KOPT-K1 (cell line): ENCODE measurements around the gene ECHS1.
"Not testable (repeated sequence)": the region's sequence is repeated elsewhere in the genome, so short reads cannot be mapped to it uniquely, and the experiment has no call there.

Experiments used
- H3K27ac ChIP-seq: fragments of 200-600 bp; sonication (generic); 2 replicates; pipeline ENCODE4 v1.5.1; 2016; ENCODE audit warnings: antibody characterized with exemption, mild to moderate bottlenecking, low read depth, low read length; ENCODE audit not compliant: poor library complexity, severe bottlenecking
- H3K36me3 ChIP-seq: fragments of 200-600 bp; sonication (generic); 2 replicates; pipeline ENCODE4 v1.5.1; 2017; ENCODE audit warnings: antibody characterized with exemption, mild to moderate bottlenecking, low read length, moderate library complexity; ENCODE audit not compliant: insufficient read depth
- H3K9me3 ChIP-seq: fragments of 200-600 bp; sonication (generic); 2 replicates; pipeline ENCODE4 v1.5.1; 2017; ENCODE audit warnings: antibody characterized with exemption, low read length, mild to moderate bottlenecking; ENCODE audit not compliant: insufficient read depth, poor library complexity, severe bottlenecking

Gene ECHS1

DNA sequence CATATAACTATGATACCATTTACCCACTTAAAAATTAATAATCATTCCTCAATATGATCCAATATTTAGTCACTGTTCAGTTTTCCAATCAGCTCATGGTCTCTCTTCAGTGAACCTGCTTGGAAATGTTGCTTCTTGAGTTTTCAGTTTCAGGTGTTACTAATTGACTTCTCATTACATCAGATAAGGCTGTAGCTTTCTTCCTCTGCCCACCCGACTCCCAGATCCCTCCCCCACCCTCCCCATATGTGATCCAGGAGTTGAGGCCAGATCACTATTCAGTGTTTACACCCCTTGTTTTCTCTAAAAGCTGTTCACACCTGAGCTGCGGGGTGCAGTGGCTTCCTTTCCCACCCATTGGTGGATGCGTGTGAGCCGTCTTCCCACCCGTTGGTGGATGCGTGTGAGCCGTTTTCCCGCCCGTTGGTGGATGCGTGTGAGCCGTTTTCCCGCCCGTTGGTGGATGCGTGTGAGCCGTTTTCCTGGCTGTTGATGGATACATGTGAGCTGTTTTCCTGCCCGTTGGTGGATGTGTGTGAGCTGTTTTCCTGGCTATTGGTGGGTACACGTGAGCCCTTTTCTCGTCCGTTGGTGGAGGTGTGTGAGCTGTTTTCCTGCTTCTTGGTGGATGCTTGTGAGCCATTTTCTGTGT is 17.6 kb upstream of the ECHS1 start:
- H3K36me3 ChIP-seq = peaks cover 5% of the 10 kb centered on the region
- H3K27ac ChIP-seq = no peak overlapping the region
- no peaks in the 10 kb centered on the region for H3K9me3 ChIP-seq

DNA sequence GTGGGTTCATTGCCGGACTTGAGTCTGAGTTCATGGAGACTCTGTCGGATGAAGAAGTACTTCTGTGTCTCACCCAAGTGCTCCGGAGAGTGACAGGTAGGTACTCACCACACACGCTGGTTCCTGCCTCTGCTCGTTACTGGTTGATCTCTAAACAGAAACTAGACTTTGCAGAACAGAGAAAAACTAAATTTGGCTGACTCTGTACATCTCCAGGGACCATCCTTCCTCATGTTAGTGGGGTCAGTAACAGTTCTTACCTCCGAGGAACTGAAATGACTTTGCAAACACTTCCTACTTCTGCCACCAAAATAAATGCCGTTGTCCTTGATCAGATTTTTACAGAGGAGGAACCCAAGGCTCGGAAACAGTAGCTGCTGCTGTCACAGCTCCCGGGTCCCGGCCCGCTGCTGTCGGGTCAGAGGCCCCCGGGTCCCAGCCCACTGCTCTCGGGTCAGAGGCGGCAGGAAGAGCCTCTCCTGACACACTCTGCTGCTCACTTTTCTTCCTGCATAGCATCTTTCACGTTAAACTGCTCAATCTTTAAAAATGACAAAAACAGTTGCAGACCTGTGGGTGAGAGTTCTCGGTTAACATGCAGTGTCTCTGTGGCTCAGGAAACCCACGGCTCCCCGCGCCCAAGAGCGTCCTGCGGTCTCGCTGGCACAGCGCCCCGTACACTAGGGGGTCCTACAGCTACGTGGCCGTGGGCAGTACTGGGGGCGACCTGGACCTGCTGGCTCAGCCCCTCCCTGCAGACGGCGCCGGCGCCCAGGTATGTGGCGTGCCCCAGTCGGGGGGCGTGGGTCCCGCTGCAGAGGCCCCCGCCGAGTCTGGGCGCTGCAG is 16.0 kb upstream of the ECHS1 start:
- Histone ChIP-seq H3K27ac (no peak overlapping the region), H3K36me3 (no peaks in the 10 kb centered on the region), H3K9me3 (no peaks in the 10 kb centered on the region)

DNA sequence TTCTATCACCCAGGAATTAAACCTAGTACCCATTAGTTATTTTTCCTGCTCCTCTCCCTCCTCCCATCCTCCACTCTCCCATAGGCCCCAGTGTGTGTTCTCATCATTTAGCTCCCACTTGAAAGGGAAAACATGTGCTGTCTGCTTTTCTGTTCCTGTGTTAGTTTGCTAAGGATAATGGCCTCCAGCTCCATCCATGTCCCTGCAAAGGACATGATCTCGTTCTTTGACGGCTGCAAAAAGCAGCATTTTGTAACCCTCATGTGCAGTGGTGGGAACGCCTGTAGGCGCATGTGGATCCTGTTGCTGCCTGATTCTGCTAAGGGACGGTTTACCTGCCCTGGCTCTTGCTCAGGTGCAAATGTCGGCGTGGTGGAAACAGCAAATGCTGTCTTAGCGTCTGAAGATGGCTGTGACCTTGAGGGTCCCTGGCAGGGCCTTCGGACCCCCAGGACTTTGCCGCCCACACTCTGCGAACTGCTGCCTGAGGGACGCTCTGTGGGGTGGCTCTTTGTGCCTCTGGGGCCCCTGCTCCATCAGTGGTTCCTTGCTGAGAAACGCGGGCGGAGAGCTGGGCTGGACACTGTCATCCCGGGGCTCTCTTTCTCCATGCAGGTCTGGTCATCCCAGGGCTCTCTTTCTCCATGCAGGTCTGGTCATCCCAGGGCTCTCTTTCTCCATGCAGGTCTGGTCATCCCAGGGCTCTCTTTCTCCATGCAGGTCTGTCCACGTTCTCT is 15.2 kb upstream of the ECHS1 start:
- Histone ChIP-seq H3K36me3 (no peaks in the 10 kb centered on the region), H3K27ac (no peak overlapping the region), H3K9me3 (no peaks in the 10 kb centered on the region)

DNA sequence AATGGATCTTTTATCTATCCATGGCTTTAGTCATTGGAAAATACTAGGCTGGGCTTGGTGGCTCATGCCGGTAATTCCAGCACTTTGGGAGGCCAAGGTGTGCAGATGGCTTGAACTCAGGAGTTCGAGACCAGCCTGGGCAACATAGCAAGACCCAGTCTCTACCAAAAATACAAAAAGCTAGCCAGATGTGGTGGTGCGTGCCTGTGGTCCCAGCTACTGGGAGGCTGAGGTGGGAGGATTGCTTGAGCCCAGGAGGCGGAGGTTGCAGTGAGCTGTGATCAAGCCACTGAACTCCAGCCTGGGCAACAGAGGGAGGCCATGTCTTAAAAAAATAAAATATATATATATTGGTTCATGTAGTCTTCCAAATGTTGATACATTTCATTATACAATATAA is 13.8 kb upstream of the ECHS1 start:
- not testable (repeated sequence) for H3K36me3 ChIP-seq, H3K9me3 ChIP-seq

DNA sequence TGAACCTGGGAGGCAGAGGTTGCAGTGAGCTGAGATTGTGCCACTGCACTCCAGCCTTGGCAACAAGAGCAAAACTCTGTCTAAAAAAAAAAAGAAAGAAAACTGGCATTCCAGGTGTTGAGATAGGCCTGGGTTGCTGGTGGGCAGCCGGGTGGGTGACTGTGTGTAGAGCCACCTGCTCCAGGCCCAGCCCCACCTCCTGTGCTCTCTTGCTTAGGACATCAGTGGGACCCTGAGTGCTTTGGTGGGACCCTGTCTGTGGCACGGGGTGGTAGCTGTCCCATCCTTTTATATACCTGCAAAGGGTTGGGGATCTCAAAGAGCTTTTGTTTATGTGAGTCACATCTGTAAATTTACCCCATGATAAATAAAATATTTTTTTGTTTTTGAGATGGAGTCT is 12.1 kb upstream of the ECHS1 start:
- Histone ChIP-seq H3K36me3 (no peaks in the 10 kb centered on the region), H3K9me3 (no peaks in the 10 kb centered on the region), H3K27ac (no peak overlapping the region)

More for the DNA sequence above, 13.8 kb upstream of the ECHS1 start:
- not testable (repeated sequence) for H3K27ac ChIP-seq

DNA sequence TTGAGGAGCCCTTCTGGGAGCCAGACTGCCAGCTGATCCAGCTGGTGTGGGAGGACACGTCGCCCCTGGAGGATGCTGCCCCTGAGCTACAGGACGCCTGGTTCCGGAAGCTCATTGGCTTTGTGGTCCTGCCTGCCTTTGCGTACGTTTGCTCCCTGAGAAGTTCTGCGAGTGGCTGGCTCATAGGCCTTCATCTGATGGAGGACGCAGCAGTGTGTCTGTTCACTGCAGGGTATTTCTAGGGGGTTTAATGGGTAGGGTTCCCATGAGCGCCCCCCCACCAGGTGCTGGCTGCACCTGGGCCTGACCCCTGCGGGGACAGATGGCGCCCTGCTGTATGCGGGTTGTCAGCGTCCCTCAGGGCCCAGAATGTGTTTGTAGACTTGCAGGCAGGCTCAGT is 10.9 kb upstream of the ECHS1 start:
- H3K27ac ChIP-seq = no peak overlapping the region
- H3K36me3 ChIP-seq = no peaks in the 10 kb centered on the region
- H3K9me3 ChIP-seq = no peaks in the 10 kb centered on the region

DNA sequence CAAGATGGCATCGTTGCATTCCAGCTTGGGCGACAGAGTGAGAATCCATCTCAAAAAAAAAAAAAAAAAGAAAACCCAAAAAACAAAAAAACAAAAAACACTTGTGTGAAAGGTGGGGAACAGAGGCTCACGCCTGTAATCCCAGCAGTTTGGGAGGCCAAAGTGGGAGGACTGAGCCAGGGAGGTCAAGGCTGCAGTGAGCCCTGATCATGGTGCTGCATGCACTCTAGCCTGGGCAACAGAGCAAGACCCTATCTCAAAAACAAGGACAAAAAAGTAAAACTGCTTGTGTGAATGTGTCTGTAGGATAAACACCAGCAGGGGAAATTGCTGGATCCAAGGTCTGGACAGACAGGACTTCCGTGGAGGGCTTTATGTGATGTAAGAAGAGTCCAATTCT is 10.4 kb upstream of the ECHS1 start:
- H3K9me3 ChIP-seq = no peaks in the 10 kb centered on the region
- H3K27ac ChIP-seq = no peak overlapping the region
- no peaks in the 10 kb centered on the region for H3K36me3 ChIP-seq

DNA sequence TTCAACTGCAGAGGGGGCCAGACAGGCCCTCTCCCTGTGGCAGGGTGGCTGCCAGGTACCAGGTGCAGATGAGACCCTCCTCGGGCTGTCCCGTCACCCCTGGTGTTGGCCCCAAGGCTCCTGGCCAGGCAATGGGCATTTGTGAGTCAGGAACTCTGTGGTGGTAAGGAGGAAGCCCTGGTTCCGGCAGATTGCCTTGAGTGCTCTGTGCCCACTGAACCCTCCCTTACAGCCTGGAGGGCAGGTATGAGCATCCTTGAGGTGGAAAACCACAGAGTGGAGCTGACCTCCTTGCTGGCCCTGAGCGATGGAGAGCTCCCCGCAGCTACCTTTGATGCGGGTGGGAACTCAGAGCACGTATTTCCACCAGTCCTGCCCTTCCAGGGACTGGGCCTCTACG is 7.9 kb upstream of the ECHS1 start:
- Histone ChIP-seq H3K36me3 (no peaks in the 10 kb centered on the region), H3K27ac (no peak overlapping the region), H3K9me3 (no peaks in the 10 kb centered on the region)

DNA sequence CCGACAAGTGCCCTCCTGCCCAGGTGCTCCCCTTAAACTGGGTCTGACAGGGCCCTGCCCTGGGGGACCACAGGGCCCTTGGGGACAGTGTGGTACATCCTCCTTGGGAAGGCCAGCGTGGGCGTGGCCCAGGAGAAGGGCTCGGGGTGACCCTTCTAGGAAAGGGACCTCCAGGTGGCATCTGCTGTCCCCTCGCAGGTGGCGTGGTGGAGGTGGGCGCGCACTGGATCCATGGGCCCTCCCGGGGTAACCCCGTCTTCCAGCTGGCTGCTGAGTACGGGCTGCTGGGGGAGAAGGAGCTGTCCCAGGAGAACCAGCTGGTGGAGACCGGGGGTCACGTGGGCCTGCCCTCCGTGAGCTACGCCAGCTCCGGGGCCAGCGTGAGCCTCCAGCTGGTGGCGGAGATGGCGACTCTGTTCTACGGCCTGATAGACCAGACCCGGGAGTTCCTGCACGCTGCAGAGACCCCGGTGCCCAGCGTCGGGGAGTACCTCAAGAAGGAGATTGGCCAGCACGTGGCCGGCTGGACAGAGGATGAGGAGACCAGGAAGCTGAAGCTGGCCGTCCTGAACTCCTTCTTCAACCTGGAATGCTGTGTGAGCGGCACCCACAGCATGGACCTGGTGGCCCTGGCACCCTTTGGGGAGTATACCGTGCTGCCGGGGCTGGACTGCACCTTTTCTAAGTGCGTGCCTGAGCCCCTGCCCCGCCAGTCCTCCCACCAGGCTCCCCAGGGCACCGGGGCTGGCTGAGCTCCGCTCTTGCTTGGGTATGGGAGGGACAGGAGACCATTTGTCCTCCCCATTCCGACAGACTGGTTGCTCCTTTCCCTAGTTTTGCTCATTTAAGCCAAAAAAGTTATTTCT is 6.9 kb upstream of the ECHS1 start:
- Histone ChIP-seq H3K27ac (no peak overlapping the region), H3K9me3 (no peaks in the 10 kb centered on the region), H3K36me3 (no peaks in the 10 kb centered on the region)

DNA sequence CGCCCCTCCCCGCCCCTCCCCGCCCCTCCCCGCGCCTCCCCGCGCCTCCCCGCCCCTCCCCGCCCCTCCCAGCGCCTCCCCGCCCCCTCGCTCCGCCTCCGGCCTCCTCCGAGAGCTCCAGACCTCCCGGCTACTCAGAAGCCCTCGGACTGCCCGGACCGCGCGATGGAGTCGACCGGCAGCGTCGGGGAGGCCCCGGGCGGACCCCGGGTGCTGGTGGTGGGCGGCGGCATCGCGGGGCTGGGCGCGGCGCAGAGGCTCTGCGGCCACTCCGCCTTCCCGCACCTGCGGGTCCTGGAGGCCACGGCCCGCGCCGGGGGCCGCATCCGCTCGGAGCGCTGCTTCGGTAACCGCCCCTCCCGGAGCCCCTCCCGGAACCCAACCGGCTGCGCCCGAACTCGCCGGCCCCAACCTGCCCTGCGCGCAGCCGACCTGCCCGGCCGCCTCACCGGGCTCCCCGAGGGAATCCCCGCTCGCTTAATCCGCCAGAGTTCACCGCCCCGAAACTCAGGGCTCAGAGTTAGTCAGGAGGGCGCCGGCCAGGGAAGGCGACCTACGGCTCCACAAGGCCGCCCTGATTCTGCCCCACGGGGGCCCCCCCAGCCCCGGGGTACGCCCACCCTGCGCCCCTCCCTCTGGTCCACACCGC is 6.1 kb upstream of the ECHS1 start, which contains the start of gene PAOX:
PAOX (plus strand) TSS at position 111 of the 649 bp plus-strand sequence; CDS start at position 166, 55 bp downstream.
- no peak within 1 kb of the TSS for H3K27ac ChIP-seq
- no peaks in the 10 kb centered on the region for H3K36me3 ChIP-seq
- no peaks in the 10 kb centered on the region for H3K9me3 ChIP-seq

DNA sequence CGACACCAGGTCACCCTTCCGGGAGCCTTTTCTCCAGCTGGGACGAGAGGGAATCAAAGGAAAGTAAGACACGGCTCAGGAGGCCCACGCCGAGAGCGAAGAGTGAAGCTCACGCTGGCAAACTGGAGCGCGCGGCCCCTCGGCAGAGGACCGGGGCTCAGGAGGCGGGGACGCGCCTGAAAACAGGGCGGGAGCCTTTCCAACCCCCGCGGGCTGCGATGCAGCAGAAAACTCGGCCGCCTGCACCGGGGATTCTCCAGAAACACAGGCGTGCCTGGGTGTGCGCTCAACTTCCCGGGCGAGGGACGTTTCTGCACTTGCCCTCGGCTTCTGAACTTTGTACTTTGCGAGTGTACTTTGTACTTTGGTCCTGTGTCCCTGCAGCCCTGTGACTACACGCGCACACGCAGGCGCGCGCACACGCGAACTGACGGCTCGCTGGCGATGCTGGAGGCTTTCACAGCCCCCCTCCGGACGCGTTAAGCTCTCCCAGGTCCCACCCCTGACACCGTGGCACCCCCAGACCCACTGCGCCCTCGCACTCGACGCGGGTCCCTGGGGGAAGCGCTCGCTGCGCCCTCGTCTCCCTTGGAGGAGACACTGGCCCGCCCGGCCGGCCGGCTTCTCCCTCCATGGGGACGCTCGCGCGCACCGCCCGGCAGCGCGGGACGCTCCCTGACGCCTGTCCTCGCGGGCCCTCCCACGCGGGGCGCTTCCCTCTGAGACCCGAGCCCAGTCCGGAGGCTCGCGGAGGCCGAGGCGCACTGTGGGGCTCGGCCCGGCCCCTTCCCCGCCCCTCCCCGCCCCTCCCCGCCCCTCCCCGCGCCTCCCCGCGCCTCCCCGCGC is 5.3 kb upstream of the ECHS1 start:
- Histone ChIP-seq H3K9me3 (no peaks in the 10 kb centered on the region), H3K36me3 (no peaks in the 10 kb centered on the region), H3K27ac (no peak overlapping the region)

DNA sequence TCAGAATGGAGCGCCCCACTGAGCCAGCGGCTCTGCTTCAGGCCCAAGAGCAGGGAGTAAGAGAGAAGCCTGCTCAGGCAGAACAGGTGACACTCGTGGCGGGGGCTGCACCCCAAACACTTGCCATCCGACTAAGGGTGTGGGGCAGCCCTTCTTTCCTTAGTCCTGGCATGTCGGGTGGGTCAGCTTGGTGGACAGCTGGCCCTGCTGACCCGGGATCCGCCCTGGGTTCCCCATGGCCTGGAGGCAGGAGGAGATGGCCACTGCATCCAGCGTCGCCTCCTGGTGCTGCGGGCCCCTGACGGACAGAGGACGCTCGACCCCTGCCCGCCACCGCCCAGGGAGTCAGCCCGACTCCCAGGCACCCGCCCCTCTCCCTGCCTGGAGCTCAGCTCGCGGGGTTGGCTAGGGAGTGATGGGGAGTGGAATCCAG is 4.7 kb upstream of the ECHS1 start:
- Histone ChIP-seq H3K9me3 (no peaks in the 10 kb centered on the region), H3K36me3 (no peaks in the 10 kb centered on the region), H3K27ac (no peak overlapping the region)

DNA sequence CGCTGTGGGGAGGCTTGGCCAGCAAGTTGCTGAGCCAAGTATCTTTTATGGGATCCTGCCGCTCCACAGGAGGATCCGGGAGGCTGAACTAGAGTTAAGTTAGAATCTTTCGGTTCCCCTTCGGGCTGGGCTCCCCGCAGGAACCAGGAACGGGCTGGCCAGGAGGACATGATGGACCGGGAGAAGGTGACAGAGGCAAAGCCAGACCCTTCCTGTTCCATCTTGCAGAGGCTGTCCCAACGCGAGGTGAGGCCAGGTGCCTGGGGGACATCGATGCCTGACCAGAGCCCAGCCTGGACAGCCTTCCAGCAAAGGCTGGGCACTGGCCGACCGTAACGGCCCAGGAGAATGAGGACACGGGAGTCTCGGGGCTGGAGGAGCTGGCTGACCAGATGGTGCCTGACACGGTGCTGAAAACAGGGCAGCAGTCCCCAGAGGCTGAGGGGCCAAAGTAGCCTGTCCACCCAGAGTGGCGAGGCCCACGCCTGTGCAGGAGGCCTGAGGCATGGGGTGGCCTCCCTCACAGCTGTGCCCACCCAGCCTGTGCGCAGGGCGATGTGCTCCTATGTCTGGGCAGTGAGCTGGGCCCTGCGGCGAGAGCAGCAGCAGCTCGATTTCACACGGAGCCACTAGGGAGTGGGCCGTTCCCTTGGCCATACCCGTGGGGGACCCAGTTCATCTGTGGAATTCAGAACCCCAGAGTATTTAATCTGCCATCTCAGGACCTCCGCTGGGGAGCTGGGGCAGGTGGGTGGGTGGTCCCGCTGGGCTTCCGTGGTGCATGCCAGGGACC is 4.1 kb upstream of the ECHS1 start:
- no peak overlapping the region for H3K27ac ChIP-seq
- H3K36me3 ChIP-seq = no peaks in the 10 kb centered on the region
- H3K9me3 ChIP-seq = no peaks in the 10 kb centered on the region
